GM19193 (cell line): ENCODE measurements around the gene ADGB.

Experiments used
- POLR2A ChIP-seq: IDR thresholded peaks from 4 replicates; pipeline ENCODE4 v1.6.1; 2011; ENCODE audit not compliant: insufficient read depth, insufficient read length; ENCODE audit errors: extremely low read depth

ADGB gene

DNA sequence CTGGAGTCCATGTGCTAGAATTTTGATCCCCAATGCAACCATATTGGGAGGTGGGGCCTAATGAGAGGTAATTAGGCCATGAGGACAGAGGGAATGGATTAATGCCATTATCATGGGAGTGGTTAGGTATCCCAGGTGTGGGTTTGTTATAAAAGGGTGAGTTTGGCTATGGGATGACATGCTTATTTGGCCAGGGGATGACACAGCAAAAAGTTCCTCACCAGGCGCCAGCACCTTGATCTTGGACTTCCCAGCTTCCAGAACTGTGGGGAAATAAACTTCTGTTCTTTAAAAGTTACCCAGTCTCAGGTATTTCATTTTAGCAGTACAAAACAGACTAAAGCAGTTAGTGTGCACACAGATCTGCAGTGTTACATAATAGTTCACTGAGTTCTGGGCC, 84.1 kb downstream of the ADGB start:
- no peak for TF ChIP-seq POLR2A

DNA sequence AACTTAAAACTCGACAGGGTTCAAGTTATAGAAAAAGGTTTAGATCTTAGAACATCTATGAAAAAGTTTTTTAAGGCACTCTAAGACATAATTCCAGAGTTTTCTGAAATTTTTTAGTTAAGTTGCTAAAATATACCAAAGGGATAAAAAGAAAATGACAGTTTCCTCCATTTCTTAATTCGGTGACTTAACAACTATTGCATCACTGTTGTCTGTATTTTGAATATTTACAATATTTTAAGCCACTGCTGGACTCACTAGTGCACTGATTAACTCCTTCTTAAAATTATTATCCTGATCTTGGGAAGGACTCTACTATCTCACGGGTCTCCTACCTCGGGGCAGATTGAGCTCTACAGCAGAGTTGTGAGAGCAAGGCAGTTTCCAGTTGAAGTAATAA, 91.0 kb downstream of the ADGB start:
- no peak for TF ChIP-seq POLR2A

DNA sequence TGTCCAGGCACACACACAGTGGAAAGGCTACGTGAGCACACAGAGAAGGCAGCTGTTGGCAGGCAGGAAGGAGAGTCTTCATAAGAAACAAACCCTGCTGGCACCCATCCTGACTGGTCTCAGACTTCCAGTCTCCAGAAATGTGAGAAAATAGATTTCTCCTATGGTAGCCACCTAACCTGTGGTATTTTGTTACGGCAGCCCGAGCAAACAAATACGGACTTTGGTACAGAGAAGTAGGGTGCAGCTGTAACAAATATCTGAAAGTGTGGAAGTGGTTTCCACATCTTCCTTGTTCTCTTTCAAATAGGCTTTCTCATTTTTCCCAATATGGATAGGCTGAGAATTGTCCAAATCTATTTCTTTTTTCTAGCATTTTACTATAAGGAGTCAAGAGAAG, 94.6 kb downstream of the ADGB start:
- TF ChIP-seq POLR2A, result no peak

DNA sequence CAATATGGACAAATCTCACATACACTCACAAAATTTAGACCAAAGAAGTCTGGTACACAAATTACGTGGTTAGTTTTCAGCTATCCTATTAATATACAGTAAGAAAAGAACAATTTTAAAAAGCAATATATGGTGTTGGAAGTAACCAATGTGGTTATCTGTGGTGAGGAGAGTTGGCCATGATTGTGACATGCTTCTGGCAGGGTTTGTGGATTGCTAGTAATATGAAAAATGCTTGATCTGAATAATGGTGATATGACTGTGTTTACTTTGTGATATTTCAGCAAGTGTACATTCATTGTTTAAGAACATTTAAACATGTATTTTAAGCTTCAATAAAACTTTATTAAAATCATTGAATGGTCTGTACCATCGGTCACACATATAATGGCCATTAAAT, 99.1 kb downstream of the ADGB start:
- TF ChIP-seq POLR2A, result no peak

DNA sequence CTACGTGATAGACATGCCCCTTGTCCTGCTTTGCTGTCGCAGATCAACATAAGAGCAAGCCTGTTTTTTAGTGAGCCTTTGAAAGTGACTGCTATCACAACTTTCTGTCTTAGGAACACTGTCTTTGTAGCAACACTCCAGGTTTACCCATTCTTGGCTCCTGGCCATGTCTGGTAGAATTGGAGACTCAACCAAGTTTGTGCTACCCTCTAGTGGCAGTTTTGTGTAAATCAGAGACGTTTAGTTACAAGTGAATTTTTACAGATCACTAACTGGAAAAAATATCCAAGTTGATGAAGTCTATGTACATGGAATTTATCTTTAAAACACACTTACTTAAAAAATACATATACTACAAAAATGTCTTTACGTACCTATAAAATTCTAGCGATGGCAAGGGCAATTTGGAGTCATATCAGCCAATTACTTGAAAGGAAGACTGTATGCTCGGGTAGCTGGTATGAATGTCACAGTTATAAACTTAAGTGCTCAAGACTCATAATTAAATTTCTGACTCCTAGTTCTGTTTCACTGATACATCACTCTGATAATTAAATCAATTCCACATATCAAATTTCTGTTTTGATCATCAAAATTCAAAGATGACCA, 101.4 kb downstream of the ADGB start:
- TF ChIP-seq POLR2A, result no peak

DNA sequence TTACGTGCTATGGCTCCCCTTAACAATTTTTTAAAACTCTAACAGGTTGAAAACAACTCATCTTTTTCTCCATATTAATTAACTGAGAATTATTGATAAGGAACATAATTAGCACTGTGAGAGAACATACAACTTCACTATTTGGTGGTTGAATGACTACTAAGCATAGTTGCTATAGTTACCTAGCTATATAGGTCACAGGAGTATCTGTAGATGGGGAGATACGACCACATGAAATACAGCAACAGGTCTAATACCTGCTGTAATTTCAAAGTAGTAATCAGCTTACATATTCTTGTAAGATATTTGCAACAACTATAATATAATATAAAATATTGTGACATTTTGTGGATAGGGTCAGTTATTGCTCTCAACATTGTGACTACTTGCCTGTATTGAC, 102.9 kb downstream of the ADGB start:
- no peak for TF ChIP-seq POLR2A

DNA sequence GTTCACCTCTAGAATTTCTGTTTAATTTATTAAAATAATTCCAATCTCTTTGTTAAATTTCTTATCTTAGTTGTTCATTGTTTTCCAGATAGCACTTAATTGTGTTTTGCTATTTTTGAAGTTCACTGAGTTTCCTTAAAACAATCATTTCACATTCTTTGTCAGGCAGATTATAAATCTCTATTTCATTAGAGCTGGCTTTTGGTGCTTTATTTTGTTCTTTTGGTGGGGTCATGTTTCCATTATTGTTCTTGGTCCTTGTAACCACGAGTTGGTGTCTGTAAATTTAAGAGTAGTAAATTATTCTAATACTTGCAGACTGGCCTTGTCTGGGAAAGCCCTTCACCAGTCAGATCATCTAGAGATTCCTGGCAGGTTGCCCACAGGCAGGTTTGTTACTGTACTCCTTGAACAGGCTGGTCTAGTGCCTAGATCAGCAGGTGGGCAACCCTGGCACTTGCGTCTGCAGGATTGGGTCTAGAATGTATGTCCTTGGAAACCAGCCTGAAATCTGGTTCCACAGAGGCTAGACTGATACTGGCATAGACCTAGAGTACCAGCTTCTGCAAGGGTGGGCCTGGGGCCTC, 110.4 kb downstream of the ADGB start:
- TF ChIP-seq POLR2A, result no peak

DNA sequence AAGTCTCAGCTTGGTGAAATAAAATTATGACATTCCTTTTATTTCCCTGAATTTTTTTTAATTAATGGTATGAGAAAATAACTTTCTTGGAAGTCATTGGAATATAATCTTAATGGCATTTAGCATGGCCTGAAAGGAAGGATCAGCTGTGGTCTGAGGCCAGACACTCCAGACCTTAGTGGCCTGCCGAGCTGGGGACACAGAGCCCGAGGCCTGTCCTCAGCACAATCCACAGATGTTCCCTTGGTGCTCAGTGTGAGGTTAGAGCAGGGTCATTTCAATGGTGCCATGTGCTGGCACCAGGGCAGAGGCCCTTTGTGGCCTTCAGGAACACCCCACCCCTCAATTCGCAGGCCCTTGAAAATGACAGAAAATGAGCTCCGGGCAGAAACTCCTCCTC, 120.6 kb downstream of the ADGB start:
- no peak for TF ChIP-seq POLR2A

DNA sequence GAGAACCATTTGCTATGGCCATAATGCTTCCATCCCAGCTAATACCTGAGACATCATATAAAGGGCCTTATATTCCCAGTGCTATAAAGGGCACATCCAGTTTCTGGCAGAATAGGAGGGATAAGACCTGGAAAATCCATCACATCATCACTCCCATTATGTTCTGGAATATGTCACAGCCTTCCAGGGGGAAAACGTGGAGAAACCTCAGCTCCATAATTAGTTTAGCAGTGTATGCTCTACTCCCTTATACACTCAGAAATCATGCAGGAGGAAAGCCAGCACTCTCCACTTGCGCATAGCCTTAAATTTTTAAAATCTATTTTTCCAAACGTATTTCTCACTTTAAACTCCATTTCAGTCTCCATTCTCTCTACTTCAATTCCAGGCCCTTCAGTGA, 140.9 kb downstream of the ADGB start:
- no peak for TF ChIP-seq POLR2A

DNA sequence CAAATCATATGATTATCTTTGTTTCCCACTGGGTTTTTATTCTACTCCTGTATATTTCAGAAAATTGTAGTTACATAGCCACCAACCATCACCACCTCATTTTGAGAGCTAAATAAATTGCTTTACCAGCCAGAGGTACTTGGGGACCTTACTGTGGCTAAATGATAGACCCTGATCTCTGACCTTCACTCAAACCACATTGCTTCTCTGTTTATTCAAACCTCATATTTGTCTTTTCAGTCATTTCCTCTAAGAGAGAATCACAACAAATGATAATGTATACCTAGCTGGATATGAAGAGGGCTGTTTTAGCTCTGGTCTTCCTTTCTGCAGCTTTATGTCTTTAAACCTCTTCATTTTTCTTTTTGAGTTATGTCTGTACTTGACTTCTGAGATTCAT, 142.8 kb downstream of the ADGB start:
- no peak for TF ChIP-seq POLR2A

DNA sequence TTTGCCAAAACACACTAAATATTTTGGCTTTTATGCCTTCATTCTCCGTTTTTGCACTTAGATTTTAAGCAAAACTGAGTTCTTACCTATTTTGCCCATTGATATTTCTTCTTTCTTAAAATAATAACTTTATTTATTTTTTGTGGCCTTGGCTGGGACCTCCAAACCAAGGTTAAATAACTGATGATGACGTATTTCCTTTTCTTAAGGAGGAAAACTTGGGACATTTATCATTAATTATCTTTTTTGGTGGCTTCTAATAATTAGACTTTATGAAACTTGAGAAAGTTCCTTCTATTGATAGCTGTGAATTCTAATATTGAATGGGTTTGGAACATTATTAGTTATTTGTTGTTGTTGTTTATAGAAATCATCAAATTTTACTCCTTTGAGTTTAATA, 154.5 kb downstream of the ADGB start:
- TF ChIP-seq POLR2A, result no peak

DNA sequence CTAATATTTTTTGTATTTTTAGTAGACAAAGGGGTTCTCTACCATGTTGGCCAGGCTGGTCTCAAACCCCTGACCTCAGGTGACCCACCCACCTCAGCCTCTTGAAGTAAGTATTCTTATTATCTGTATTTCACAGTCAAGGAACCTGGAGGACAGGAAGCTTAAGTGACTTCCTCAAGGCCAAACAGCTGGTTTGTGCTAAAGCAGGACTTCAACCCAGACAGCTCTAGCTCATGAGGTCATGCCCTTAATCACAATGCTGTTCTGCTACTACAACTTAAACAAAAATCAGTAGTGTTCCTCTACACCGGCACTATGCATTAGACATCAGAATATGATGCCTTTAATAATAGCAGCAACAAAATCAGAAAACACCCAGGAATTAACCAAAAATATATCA, 168.9 kb downstream of the ADGB start:
- no peak for TF ChIP-seq POLR2A

DNA sequence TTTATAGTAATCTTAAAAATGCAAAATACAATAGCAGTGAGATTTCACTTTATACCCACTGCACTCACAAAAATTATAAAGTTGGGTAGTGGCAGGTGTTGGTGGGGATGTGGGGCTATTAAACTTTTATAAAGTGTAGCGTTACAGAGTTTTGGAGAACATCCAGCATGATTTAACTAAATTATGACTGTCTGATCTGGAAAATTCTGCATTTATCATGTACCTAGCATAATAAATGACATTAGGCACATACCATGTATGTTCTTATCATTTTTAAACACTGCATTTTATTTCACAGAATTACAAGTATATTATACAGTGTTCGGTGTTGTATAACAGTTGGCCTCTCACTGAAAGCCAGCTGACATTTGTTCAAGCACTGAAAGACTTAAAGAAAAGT, 169.9 kb downstream of the ADGB start:
- no peak for TF ChIP-seq POLR2A

DNA sequence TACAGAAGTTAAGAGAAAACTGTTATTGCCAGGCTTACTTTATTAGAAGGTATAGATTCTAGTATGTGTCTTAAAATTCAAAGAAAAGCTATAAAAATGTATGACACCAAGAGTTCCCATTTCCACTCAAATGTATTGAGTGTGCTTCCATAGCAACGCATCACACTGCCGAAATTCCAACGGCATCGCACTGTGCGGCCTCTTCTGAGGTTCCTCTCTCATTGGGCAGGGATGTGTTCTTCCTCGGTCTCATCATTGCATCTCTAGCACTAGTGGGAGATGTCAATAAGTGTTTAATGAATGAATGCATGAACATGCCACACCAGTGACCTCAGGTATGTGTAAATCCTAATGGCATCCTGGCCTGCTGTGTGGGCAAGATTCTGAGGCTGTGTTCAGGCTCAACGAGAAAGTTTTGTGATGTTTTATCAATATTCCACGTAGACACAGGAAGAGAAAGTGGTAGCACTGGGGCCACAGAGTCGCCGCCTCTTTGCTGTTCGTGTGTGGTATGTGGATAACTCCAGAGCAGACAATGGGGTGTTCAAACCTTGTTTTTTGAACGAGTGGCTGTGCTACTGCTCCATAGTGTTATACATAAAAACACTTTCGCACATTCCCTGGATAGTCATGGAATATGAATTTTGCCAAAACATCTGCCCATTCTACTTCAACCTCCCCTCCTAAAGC, 171.6 kb downstream of the ADGB start:
- no peak for TF ChIP-seq POLR2A

DNA sequence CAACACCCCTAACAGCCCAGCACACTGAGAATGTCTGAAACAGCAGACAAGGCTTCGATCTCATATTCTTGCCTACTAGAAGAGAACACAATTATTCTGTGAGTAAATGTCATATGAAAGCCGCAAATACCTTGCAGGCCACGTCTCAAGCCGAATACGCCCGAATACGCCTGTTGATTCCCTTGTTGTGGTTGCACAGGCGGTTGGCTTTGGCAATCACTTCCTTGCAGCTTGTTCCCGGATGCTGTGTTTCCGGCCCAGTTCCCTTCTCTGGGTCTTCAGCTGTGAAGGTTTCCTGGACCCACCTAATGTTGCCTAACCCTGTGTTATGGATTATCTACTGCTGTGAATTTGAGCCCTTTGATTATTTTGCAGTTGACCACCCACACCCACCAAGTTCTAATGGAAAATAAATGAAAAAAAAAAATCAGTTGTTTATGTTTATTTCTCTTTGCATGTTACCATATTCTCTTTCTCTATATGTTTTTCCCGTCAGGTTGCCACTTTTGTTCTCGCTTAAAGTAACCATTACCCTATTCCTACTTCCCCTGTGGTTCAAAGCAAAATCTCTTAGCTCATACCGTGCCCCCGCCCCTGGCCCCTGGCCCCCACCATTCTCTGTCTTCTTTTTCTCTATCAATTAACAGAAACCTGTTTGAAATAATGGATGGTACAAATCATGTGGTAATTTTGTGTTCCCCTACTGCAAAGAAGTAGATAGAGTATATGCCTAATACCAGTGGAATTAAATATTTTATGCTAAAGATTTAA, 172.4 kb downstream of the ADGB start:
- no peak for TF ChIP-seq POLR2A

DNA sequence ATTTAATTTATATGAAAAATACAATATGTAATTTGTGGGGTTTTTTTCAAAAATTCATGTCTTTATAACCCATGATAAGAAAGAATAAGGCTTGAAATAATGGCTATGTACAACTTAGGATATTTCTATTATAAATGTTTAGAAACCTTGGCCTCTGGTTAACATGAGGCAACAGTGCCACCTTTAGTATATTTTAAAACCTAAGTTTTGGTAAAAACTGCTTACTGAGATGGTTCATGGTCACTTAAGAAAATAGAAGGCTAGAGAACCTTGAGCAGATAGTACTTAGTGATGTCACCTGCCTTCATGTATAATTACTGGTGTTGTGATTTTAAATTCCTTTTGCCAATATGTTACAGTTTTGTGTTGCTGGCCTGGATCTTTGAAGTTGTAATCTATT, 176.4 kb downstream of the ADGB start:
- TF ChIP-seq POLR2A, result no peak

DNA sequence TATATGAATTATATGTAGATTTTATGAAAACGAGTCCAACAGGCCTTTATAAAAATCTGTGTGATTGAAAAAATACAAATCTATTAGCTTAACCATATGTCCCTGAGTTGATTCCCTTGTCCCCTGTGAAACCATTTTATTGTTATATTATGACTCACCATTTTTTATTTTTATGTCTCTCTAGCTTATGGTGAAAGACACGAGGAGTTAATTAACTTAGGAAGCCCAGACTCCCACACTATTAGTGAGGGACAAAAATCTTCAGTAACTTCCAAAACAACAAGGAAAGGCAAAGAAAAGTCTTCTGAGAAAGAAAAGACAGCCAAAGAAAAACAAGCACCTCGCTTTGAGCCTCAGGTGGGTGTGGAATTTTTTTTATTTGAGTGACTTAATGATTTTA, 183.1 kb downstream of the ADGB start:
- no peak for TF ChIP-seq POLR2A
